Measurements from ENCODE around the gene CHPF.
A peak's percentile ranks its signal among the peaks of the same experiment; 100 is the strongest.

Gene CHPF

DNA sequence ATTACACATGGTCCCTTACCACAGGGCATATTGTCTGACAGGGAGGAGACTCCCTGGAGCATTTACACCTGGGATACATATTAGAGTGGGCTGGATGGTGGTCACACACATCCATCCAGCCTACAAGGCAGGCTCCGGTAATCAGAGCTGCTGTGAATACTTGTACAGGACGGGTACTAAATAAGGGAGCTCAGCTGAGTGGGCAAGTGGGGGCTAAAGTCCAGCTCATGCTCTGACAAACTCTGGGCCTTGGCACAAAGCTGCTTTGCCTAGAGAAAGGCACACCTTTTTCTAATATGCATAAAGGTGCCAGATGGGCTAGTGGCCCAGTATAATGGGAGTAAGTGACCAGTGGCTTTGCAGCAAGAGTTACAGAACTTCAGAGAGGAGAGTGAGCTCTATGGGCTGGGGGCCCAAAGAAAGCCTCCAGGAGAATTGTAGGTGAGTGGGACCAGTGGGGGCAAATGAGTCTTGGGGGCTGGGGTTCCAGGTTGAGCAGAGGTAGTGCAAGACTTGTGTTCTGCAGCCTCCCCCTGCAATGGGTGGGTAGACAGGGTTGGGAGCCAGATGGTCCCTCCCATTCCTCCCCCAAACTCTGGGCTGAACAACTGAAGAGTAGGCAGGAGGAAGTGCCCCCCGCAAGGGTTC lies 1.8 kb upstream of the CHPF start:
- TF ChIP-seq, protein P1, sequence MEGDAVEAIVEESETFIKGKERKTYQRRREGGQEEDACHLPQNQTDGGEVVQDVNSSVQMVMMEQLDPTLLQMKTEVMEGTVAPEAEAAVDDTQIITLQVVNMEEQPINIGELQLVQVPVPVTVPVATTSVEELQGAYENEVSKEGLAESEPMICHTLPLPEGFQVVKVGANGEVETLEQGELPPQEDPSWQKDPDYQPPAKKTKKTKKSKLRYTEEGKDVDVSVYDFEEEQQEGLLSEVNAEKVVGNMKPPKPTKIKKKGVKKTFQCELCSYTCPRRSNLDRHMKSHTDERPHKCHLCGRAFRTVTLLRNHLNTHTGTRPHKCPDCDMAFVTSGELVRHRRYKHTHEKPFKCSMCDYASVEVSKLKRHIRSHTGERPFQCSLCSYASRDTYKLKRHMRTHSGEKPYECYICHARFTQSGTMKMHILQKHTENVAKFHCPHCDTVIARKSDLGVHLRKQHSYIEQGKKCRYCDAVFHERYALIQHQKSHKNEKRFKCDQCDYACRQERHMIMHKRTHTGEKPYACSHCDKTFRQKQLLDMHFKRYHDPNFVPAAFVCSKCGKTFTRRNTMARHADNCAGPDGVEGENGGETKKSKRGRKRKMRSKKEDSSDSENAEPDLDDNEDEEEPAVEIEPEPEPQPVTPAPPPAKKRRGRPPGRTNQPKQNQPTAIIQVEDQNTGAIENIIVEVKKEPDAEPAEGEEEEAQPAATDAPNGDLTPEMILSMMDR (IDR thresholded peaks at IDR 0.05): no peak

DNA sequence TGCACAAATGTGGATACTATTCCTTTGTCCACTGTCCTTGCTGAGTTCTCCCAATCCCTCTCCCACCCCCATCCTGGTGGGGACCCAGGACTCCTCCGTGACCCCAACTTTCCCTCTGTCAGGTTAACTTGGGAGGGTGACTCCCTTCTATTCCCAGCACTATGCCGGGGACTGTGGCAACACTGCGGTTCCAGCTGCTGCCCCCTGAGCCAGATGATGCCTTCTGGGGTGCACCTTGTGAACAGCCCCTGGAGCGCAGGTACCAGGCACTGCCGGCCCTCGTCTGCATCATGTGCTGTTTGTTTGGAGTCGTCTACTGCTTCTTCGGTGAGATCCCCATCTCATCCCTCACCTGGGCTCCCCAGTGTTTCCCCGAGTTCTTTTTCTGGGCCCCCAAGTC lies 958 bp upstream of the CHPF start:
- TF ChIP-seq, protein P1 (IDR thresholded peaks at IDR 0.05): no peak

DNA sequence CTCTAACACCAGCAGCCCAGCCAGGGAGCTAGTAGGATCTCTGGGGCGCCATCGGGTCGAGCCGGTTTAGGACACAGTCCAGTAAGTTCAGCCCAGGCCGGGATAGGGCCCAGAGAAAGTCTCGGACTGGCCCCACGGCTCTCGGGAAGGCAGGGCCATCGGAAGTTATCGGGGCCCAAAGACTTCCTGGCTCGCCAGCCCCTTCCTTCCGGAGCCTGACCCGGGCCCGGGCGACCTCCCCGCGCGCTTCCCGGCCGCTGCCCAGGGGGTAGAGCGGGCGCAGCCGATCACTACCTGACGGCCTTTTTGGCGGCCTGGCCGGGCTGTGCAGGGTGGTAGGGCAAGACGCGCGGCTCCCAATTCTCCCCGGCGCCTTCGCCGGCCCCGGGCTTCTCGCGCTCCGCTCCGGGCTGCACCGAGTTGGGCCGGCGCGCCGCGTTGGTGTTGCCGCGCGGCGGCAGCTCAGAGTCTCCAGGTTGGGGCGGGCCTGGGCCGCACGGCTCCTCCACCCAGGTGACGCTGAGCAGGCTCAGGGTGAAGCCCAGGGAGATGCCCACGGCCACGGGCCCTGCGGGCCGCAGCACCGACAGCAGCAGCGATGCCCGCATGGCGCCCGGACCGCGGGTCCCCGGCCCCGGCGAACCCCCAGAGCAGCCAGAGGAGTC lies 546 bp downstream of the CHPF start:
- TF ChIP-seq, protein P1 (IDR thresholded peaks at IDR 0.05): no peak

DNA sequence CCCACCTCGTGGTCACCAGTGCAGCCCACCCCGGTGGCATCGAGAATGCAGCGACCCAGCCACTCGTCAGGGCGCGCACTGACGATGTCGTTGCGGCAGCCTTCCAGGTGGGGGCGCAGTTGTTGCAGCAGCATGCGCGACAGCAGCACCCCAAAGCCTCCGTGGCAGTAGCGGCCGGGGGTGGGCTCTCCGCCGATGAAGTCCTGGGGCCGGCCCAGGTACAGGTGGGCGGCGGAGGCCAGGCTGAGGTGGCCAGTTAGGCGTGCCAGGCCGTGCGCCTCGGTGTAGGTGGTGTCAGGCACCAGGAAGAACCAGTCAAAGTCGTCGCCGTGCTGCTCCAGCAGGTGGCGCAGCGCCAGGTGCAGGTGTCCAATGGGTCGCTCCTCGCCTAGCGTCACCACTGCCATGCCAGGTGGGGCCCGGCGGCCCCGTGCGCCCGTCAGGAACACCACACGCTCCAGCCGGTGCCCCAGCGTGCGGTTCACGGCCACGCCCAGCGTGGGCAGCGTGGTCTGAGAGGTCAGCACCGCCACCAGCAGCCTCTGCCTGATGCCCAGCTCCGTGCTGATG lies 1.9 kb downstream of the CHPF start:
- TF ChIP-seq, protein P1 (IDR thresholded peaks at IDR 0.05): peak; percentile 97

DNA sequence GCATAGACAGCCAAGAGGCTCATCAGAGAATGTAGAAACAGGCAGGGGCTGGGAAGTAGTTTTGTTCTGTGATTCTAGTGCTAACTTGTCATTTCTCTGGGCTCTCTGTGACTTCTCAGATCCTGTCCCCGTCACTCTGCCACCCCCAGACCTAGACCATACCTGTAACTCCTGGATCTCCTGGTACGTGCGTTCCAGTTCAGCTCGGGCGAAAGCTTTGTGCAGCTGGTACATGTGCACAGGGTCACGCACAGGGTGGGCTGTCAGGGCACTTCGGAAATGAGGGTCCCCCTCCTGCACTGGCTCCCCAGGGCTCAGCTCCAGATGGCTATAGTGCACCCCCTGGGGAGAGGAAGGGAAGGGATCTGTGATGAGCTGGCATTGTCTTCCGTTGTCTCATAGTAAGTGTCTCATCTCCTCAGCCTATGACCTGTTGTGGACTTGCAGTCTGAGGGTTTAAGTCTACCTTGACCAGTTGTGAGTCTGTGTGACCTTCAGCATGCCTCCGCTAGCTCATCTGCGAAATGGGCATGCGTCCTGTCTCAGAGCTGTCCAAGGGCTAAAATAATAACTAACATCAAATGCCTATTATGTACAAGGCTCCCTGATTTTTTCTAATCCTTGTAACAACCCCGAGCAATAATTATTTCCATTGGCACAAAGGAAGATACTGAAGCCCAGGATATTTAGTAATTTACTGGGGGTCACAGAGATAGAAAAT lies 2.7 kb downstream of the CHPF start:
- TF ChIP-seq, protein P1 (IDR thresholded peaks at IDR 0.05): no peak

DNA sequence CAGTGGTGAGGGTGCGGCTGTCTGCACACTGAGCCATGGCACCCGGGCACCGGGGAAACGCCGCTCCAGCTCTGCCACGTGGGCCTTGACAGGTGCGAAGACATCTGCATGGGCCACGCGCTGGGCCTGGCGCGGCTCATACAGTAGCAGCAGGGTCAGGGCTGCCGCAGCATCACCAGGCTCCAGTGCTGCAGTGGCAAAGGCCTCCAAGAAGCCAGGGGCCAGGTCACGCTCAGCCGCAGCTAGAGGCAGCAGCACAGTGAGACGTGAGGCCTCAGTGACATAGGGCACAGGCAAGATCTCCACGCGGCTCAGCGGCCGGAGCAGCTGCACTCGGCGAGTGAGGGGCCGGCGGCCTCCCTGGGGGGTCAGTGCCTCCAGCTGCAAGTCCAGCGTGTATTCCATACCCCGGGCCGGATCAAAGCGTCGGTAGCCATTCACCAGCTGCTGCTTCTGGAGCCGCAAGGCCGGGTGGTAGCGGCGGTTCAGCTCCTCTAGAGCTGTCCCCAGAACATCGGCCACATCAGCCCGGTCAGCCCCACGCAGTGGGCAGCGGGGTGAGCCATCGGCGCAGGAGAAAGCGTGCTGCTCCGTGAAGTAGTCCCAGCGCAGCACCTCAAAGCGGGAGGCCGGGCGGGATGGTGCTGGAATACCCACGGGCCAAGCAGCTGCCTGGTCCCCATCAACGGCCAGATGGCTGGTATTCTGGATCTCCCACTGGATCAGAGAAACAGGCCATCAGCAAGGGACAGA lies 3.5 kb downstream of the CHPF start:
- TF ChIP-seq, protein P1 (IDR thresholded peaks at IDR 0.05): no peak

All from LNCAP (cell line).